GM12872 (cell line): ENCODE results near the gene RPP21.

Experiments
- CTCF ChIP-seq: IDR thresholded peaks from 3 replicates; pipeline ENCODE4 v1.5.1; 2011; ENCODE audit warnings: low read depth, mild to moderate bottlenecking, low read length, moderate library complexity; ENCODE audit not compliant: insufficient read depth

RPP21 gene

GRCh38 chr6:30315156-30315555 lies 29.8 kb upstream of the RPP21 start:
- no peak for TF ChIP-seq CTCF

GRCh38 chr6:30317913-30318589 lies 26.9 kb upstream of the RPP21 start:
- TF ChIP-seq CTCF = no peak

DNA sequence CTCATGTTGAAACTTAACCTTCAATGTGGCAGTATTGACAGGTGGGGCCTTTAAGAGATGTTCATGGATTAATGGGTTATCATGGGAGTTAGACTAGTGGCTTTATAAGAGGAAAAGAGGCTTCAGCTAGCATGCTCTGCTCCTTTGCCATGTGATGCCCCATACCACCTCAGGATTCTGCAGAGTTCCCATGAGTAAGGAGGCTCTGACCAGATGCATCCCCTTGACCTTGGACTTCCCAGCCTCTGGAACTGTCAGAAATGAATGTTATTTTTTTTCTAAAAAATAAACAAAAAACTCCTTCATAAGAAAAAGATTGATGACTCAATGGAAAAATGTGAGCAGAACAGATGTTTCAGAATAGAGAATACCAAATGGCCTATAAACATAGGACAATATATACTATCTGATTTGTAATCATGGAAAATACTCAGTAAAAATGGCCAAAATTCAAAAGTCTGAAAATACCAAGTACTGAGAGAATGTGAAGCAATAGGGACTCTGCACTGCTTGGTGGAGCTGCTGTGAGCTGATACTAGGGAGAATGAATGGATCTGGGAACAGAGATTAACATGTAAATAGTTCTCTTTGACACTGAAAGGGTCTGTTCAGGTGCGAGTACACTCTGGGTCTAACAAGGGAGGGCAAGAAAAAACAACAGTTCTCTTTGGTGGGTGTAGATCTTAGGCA lies 25.7 kb upstream of the RPP21 start:
- TF ChIP-seq CTCF = no peak

GRCh38 chr6:30321692-30322388 lies 23.1 kb upstream of the RPP21 start:
- no peak for TF ChIP-seq CTCF

GRCh38 chr6:30322527-30323501 lies 22.1 kb upstream of the RPP21 start:
- no peak for TF ChIP-seq CTCF

GRCh38 chr6:30323806-30324205 lies 21.1 kb upstream of the RPP21 start:
- no peak for TF ChIP-seq CTCF
